GM10266 (cell line): Measurements from ENCODE around the gene SAP25.
"Not testable (repeated sequence)": the region's sequence is repeated elsewhere in the genome, so short reads cannot be mapped to it uniquely, and the experiment has no call there.

ENCODE experiments used
- DNase-seq: peaks from one replicate; pipeline ENCODE4 v3.0.0; 2012; ENCODE audit errors: extremely low spot score
- CTCF ChIP-seq: IDR thresholded peaks from 2 replicates; pipeline ENCODE4 v1.5.1; 2012; ENCODE audit warnings: mild to moderate bottlenecking, low read depth; ENCODE audit not compliant: control insufficient read depth, insufficient read depth; ENCODE audit errors: missing control alignments

The SAP25 gene

GRCh38 chr7:100532165-100533022, 41.3 kb downstream of the SAP25 start:
- TF ChIP-seq CTCF = no peak
- no peak for DNase-seq

DNA sequence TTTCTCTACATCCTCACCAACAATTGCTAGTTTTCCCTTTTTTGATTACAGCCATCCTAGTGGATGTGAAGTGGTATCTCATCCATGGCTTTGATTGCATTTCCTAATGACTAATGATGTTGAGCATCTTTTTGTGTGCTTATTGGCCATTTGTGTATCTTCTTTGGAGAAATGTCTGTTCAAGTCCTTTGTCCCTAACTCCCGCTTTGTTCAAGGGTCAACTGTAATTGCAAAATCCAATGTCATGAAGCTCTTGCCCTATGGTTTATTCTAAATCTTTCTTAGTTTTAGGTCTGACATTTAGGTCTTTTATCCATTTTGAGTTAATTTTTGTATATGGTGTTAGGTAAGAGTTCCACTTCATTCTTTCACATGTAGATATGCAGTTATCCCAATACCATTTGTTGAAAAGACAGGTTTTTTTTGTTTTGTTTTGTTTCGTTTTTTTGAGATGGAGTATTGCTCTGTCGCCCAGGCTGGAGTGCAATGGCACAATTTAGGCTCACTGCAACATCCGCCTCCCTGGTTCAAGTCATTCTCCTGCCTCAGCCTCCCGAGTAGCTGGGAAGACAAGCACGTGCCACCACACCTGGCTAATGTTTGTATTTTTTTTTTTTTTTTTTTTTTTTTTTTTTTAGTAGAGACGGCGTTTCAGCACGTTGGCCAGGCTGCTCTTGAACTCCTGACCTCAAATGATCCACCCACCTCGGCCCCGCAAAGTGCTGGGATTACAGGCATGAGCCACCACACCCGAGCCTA, 45.4 kb downstream of the SAP25 start:
- not testable (repeated sequence) for DNase-seq

DNA sequence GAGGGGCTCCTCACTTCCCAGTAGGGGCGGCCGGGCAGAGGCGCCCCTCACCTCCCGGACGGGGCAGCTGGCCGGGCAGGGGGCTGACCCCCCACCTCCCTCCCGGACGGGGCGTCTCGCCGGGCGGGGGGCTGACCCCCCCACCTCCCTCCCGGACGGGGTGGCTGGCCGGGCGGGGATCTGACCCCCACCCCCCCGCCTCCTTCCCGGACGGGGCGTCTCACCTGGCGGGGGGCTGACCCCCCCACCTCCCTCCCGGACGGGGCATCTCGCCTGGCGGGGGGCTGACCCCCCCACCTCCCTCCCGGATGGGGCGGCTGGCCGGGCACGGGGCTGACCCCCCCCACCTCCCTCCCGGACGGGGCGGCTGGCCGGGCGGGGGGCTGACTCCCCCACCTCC, 50.5 kb downstream of the SAP25 start:
- DNase-seq = not testable (repeated sequence)
